ENCODE results near the gene LIN54.

LIN54 gene

GRCh38 chr4:82890528-82890900 lies 120.1 kb downstream of the LIN54 start:
- DNase-seq, result no peak

- DNase-seq, result no peak
These were observed 121.3 kb downstream of the LIN54 start for GRCh38 chr4:82889287-82889686.

GRCh38 chr4:82886147-82886942 lies 124.3 kb downstream of the LIN54 start:
- no peak for DNase-seq

GRCh38 chr4:82885410-82885809 lies 125.2 kb downstream of the LIN54 start:
- no peak for DNase-seq
